ENCODE data around the gene FCN3. TPM values are rescaled to one million over a fixed set of nuclear protein-coding genes. Genes with fewer than 3 reads are reported as not detected.
A peak's percentile ranks its signal among the peaks of the same experiment; 100 is the strongest.

FCN3 gene
- polyA plus RNA-seq, 4 donors, result 0.06 to 3.6 (median 1.3) TPM

- Histone ChIP-seq H3K9me3 (ENCODE audit: control insufficient read depth in 2 of 2, insufficient read depth in 1 of 2, low read depth in 1 of 2, low read length in 1 of 2) (no peaks in the 10 kb centered on the region), H3K27me3 (ENCODE audit: control insufficient read depth in 3 of 3, insufficient read depth in 3 of 3, low read length in 3 of 3) (peaks cover 0 to 18% (median 0%) of the 10 kb centered on the region in 3 donors), H3K27ac (ENCODE audit: low read depth in 1 of 3, low read length in 2 of 3) (peak overlapping the region in 1 of 3 donors; percentile 33), H3K4me1 (ENCODE audit: control insufficient read depth in 3 of 3, insufficient read depth in 2 of 3, low read depth in 1 of 3, low read length in 2 of 3) (peaks cover 0 to 30% (median 5%) of the 10 kb centered on the region in 3 donors), H3K36me3 (ENCODE audit: control insufficient read depth in 3 of 3, insufficient read depth in 2 of 3, low read depth in 1 of 3, low read length in 3 of 3) (peaks cover 0 to 13% (median 0%) of the 10 kb centered on the region in 3 donors), H3K4me3 (ENCODE audit: low read depth in 1 of 3, low read length in 3 of 3) (peak overlapping the region in 2 of 3 donors; percentile 45 to 47)
- WGBS, 3 donors, result 22 to 31% (median 27%) methylated on average over 44 to 51 of the region's 51 CpGs
- DNase-seq, result peak; percentile 66 to 91
- FAIRE-seq, result no peak
Measured at GRCh38 chr1:27348861-27349783, 25.5 kb downstream of the FCN3 start.

GRCh38 chr1:27346991-27347624 lies 27.5 kb downstream of the FCN3 start:
- no peak overlapping the region for H3K4me3 ChIP-seq (ENCODE audit: low read depth in 1 of 3, low read length in 3 of 3)
- FAIRE-seq (no peak), DNase-seq (no peak)
- H3K27ac ChIP-seq (ENCODE audit: low read depth in 1 of 3, low read length in 2 of 3), result no peak overlapping the region
- peaks cover 0 to 35% (median 5%) of the 10 kb centered on the region in 3 donors for H3K4me1 ChIP-seq (ENCODE audit: control insufficient read depth in 3 of 3, insufficient read depth in 2 of 3, low read depth in 1 of 3, low read length in 2 of 3)
- WGBS, 3 donors, result 85 to 87% (median 85%) methylated on average over 14 of the region's 14 CpGs
- peaks cover 0 to 8% (median 0%) of the 10 kb centered on the region in 3 donors for H3K36me3 ChIP-seq (ENCODE audit: control insufficient read depth in 3 of 3, insufficient read depth in 2 of 3, low read depth in 1 of 3, low read length in 3 of 3)
- H3K9me3 ChIP-seq (ENCODE audit: control insufficient read depth in 2 of 2, insufficient read depth in 1 of 2, low read depth in 1 of 2, low read length in 1 of 2), result no peaks in the 10 kb centered on the region
- H3K27me3 ChIP-seq (ENCODE audit: control insufficient read depth in 3 of 3, insufficient read depth in 3 of 3, low read length in 3 of 3), result peaks cover 0 to 18% (median 0%) of the 10 kb centered on the region in 3 donors

GRCh38 chr1:27346357-27346756 lies 28.3 kb downstream of the FCN3 start:
- Histone ChIP-seq H3K4me1 (ENCODE audit: control insufficient read depth in 3 of 3, insufficient read depth in 2 of 3, low read depth in 1 of 3, low read length in 2 of 3) (peaks cover 0 to 38% (median 5%) of the 10 kb centered on the region in 3 donors), H3K27ac (ENCODE audit: low read depth in 1 of 3, low read length in 2 of 3) (no peak overlapping the region), H3K4me3 (ENCODE audit: low read depth in 1 of 3, low read length in 3 of 3) (no peak overlapping the region), H3K9me3 (ENCODE audit: control insufficient read depth in 2 of 2, insufficient read depth in 1 of 2, low read depth in 1 of 2, low read length in 1 of 2) (no peaks in the 10 kb centered on the region), H3K27me3 (ENCODE audit: control insufficient read depth in 3 of 3, insufficient read depth in 3 of 3, low read length in 3 of 3) (peaks cover 0 to 18% (median 0%) of the 10 kb centered on the region in 3 donors), H3K36me3 (ENCODE audit: control insufficient read depth in 3 of 3, insufficient read depth in 2 of 3, low read depth in 1 of 3, low read length in 3 of 3) (peaks cover 0 to 8% (median 0%) of the 10 kb centered on the region in 3 donors)
- FAIRE-seq, result no peak
- 93 to 97% (median 94%) methylated on average over 8 of the region's 8 CpGs for WGBS, 3 donors
- DNase-seq, result no peak

DNA sequence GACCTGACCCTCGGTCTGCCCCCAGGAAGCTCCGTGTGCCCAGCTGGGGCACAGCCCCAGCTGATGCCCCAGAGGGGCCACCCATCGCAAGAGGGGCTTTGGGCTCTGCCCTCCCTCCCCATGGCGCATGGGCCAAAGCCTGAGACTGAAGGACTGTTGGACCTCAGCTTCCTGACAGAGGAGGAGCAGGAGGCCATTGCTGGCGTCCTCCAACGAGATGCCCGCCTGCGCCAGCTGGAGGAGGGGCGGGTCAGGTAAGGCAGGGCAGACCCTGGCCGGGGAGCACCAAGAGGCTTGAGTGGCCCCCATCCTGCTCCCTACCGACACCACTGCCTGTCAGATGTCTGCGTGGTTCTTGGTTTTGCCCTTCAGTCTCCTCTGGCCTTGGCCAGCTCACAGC lies 29.4 kb downstream of the FCN3 start:
- peaks cover 0 to 27% (median 4%) of the 10 kb centered on the region in 3 donors for H3K4me1 ChIP-seq (ENCODE audit: control insufficient read depth in 3 of 3, insufficient read depth in 2 of 3, low read depth in 1 of 3, low read length in 2 of 3)
- H3K27me3 ChIP-seq (ENCODE audit: control insufficient read depth in 3 of 3, insufficient read depth in 3 of 3, low read length in 3 of 3), result peaks cover 0 to 10% (median 0%) of the 10 kb centered on the region in 3 donors
- H3K4me3 ChIP-seq (ENCODE audit: low read depth in 1 of 3, low read length in 3 of 3), result no peak overlapping the region
- FAIRE-seq, result no peak
- no peak for DNase-seq
- no peaks in the 10 kb centered on the region for H3K9me3 ChIP-seq (ENCODE audit: control insufficient read depth in 2 of 2, insufficient read depth in 1 of 2, low read depth in 1 of 2, low read length in 1 of 2)
- peaks cover 0 to 8% (median 0%) of the 10 kb centered on the region in 3 donors for H3K36me3 ChIP-seq (ENCODE audit: control insufficient read depth in 3 of 3, insufficient read depth in 2 of 3, low read depth in 1 of 3, low read length in 3 of 3)
- H3K27ac ChIP-seq (ENCODE audit: low read depth in 1 of 3, low read length in 2 of 3), result no peak overlapping the region
- WGBS, 3 donors, result 91 to 95% (median 93%) methylated on average over 12 of the region's 12 CpGs

DNA sequence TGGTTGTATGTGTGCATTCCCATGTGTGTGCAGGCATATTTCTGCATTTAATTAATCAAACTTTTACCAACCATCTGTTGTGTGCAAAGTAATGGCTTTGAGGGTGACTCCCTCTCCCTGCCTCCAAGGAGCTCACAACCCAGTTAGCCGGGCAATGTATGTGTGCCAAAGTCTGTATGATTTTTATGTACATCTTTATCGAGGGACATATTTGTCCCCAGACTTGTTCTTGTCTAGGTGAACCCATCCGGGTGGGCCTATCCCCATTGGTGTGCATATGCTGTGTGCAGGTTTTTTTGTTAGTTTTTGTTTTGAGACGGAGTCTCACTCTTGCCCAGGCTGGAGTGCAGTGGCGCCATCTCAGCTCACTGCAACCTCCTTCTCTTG lies 31.0 kb downstream of the FCN3 start:
- DNase-seq (no peak), FAIRE-seq (no peak)
- Histone ChIP-seq H3K27me3 (ENCODE audit: control insufficient read depth in 3 of 3, insufficient read depth in 3 of 3, low read length in 3 of 3) (no peaks in the 10 kb centered on the region), H3K27ac (ENCODE audit: low read depth in 1 of 3, low read length in 2 of 3) (peak overlapping the region in 1 of 3 donors; percentile 64), H3K36me3 (ENCODE audit: control insufficient read depth in 3 of 3, insufficient read depth in 2 of 3, low read depth in 1 of 3, low read length in 3 of 3) (peaks cover 0 to 17% (median 0%) of the 10 kb centered on the region in 3 donors), H3K9me3 (ENCODE audit: control insufficient read depth in 2 of 2, insufficient read depth in 1 of 2, low read depth in 1 of 2, low read length in 1 of 2) (no peaks in the 10 kb centered on the region), H3K4me3 (ENCODE audit: low read depth in 1 of 3, low read length in 3 of 3) (no peak overlapping the region), H3K4me1 (ENCODE audit: control insufficient read depth in 3 of 3, insufficient read depth in 2 of 3, low read depth in 1 of 3, low read length in 2 of 3) (peaks cover 0 to 17% (median 0%) of the 10 kb centered on the region in 3 donors)
- 57 to 73% (median 69%) methylated on average over 5 of the region's 5 CpGs for WGBS, 3 donors

GRCh38 chr1:27342778-27343638 lies 31.6 kb downstream of the FCN3 start:
- Histone ChIP-seq H3K27me3 (ENCODE audit: control insufficient read depth in 3 of 3, insufficient read depth in 3 of 3, low read length in 3 of 3) (no peaks in the 10 kb centered on the region), H3K36me3 (ENCODE audit: control insufficient read depth in 3 of 3, insufficient read depth in 2 of 3, low read depth in 1 of 3, low read length in 3 of 3) (peaks cover 0 to 20% (median 0%) of the 10 kb centered on the region in 3 donors), H3K4me1 (ENCODE audit: control insufficient read depth in 3 of 3, insufficient read depth in 2 of 3, low read depth in 1 of 3, low read length in 2 of 3) (peaks cover 0 to 17% (median 0%) of the 10 kb centered on the region in 3 donors), H3K9me3 (ENCODE audit: control insufficient read depth in 2 of 2, insufficient read depth in 1 of 2, low read depth in 1 of 2, low read length in 1 of 2) (no peaks in the 10 kb centered on the region), H3K27ac (ENCODE audit: low read depth in 1 of 3, low read length in 2 of 3) (peak overlapping the region; percentile 37 to 64 (median 44)), H3K4me3 (ENCODE audit: low read depth in 1 of 3, low read length in 3 of 3) (peak overlapping the region in 2 of 3 donors; percentile 36 to 44)
- no peak for FAIRE-seq
- 46 to 64% (median 49%) methylated on average over 28 to 31 of the region's 31 CpGs for WGBS, 3 donors
- DNase-seq, result peak; percentile 47 to 55

GRCh38 chr1:27342391-27342777 lies 32.2 kb downstream of the FCN3 start:
- Histone ChIP-seq H3K9me3 (ENCODE audit: control insufficient read depth in 2 of 2, insufficient read depth in 1 of 2, low read depth in 1 of 2, low read length in 1 of 2) (no peaks in the 10 kb centered on the region), H3K36me3 (ENCODE audit: control insufficient read depth in 3 of 3, insufficient read depth in 2 of 3, low read depth in 1 of 3, low read length in 3 of 3) (peaks cover 0 to 20% (median 0%) of the 10 kb centered on the region in 3 donors), H3K27ac (ENCODE audit: low read depth in 1 of 3, low read length in 2 of 3) (peak overlapping the region in 2 of 3 donors; percentile 9 to 79), H3K4me1 (ENCODE audit: control insufficient read depth in 3 of 3, insufficient read depth in 2 of 3, low read depth in 1 of 3, low read length in 2 of 3) (peaks cover 0 to 17% (median 0%) of the 10 kb centered on the region in 3 donors), H3K27me3 (ENCODE audit: control insufficient read depth in 3 of 3, insufficient read depth in 3 of 3, low read length in 3 of 3) (no peaks in the 10 kb centered on the region), H3K4me3 (ENCODE audit: low read depth in 1 of 3, low read length in 3 of 3) (peak overlapping the region; percentile 36 to 64 (median 44))
- 40 to 53% (median 51%) methylated on average over 8 of the region's 8 CpGs for WGBS, 3 donors
- DNase-seq, result peak in 1 of 2 donors; percentile 14
- no peak for FAIRE-seq
